GM20431 (cell line): ENCODE data around the gene FBXO42.

ENCODE experiments used
- in situ Hi-C: fragments of 300-500 bp; cut with MseI, MboI; formaldehyde crosslinking; loops from one replicate; pipeline ENCODE4 v1.15.0; 2020; ENCODE audit warnings: low sequenced_read_pairs; ENCODE audit not compliant: unreplicated experiment

The FBXO42 gene

GRCh38 chr1:16209132-16209846 lies 143.0 kb downstream of the FBXO42 start:
- in situ Hi-C loops = no loop called here

- in situ Hi-C loops = no loop called here
These were observed 143.9 kb downstream of the FBXO42 start for GRCh38 chr1:16208270-16208987.

- in situ Hi-C loops = no loop called here
These were observed 144.7 kb downstream of the FBXO42 start for GRCh38 chr1:16207318-16208269.

GRCh38 chr1:16206547-16207317 lies 145.5 kb downstream of the FBXO42 start:
- in situ Hi-C loops = no loop called here

GRCh38 chr1:16205891-16206546 lies 146.3 kb downstream of the FBXO42 start:
- in situ Hi-C loops = no loop called here

- in situ Hi-C loops = no loop called here
These were observed 147.0 kb downstream of the FBXO42 start for GRCh38 chr1:16205334-16205671.

- in situ Hi-C loops = no loop called here
These were observed 147.5 kb downstream of the FBXO42 start for GRCh38 chr1:16204634-16205333.

- in situ Hi-C loops = no loop called here
These were observed 148.1 kb downstream of the FBXO42 start for GRCh38 chr1:16204216-16204615.

- in situ Hi-C loops = no loop called here
These were observed 148.7 kb downstream of the FBXO42 start for GRCh38 chr1:16203550-16203949.

- in situ Hi-C loops = no loop called here
These were observed 149.7 kb downstream of the FBXO42 start for GRCh38 chr1:16202281-16203210.

GRCh38 chr1:16199700-16200099 lies 152.6 kb downstream of the FBXO42 start:
- in situ Hi-C loops = no loop called here

- in situ Hi-C loops = no loop called here
These were observed 153.2 kb downstream of the FBXO42 start for GRCh38 chr1:16199157-16199501.

GRCh38 chr1:16198444-16199156 lies 153.7 kb downstream of the FBXO42 start:
- in situ Hi-C loops = no loop called here

GRCh38 chr1:16196874-16197273 lies 155.4 kb downstream of the FBXO42 start:
- in situ Hi-C loops = no loop called here
